Subcutaneous adipose tissue (tissue), 4 donors: ENCODE measurements around the gene JAM2. TPM values are rescaled to one million over a fixed set of nuclear protein-coding genes. Genes with fewer than 3 reads are reported as not detected.

Experiments
- total RNA-seq, 4 donors: library from RNA; depleted of rRNA; stranded (reverse); fragments of >200 nt; gene quantifications; one replicate each; pipeline ENCODE4 v1.1.0, GENCODE V29; 2016
- TF ChIP-seq, protein P1 (sequence below): fragments of 450-650 bp; IDR thresholded peaks from one replicate; pipeline ENCODE4 v1.5.1; 2016; ENCODE audit warnings: low read depth, mild to moderate bottlenecking, control low read depth, antibody characterized with exemption, moderate library complexity

JAM2 gene
- total RNA-seq, 4 donors from 2014 or later = 4.4 to 21.1 (median 15.5) TPM

- TF ChIP-seq, protein P1, sequence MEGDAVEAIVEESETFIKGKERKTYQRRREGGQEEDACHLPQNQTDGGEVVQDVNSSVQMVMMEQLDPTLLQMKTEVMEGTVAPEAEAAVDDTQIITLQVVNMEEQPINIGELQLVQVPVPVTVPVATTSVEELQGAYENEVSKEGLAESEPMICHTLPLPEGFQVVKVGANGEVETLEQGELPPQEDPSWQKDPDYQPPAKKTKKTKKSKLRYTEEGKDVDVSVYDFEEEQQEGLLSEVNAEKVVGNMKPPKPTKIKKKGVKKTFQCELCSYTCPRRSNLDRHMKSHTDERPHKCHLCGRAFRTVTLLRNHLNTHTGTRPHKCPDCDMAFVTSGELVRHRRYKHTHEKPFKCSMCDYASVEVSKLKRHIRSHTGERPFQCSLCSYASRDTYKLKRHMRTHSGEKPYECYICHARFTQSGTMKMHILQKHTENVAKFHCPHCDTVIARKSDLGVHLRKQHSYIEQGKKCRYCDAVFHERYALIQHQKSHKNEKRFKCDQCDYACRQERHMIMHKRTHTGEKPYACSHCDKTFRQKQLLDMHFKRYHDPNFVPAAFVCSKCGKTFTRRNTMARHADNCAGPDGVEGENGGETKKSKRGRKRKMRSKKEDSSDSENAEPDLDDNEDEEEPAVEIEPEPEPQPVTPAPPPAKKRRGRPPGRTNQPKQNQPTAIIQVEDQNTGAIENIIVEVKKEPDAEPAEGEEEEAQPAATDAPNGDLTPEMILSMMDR = no peak
Measured at GRCh38 chr21:25637851-25638659, 1.0 kb upstream of the JAM2 start.

DNA sequence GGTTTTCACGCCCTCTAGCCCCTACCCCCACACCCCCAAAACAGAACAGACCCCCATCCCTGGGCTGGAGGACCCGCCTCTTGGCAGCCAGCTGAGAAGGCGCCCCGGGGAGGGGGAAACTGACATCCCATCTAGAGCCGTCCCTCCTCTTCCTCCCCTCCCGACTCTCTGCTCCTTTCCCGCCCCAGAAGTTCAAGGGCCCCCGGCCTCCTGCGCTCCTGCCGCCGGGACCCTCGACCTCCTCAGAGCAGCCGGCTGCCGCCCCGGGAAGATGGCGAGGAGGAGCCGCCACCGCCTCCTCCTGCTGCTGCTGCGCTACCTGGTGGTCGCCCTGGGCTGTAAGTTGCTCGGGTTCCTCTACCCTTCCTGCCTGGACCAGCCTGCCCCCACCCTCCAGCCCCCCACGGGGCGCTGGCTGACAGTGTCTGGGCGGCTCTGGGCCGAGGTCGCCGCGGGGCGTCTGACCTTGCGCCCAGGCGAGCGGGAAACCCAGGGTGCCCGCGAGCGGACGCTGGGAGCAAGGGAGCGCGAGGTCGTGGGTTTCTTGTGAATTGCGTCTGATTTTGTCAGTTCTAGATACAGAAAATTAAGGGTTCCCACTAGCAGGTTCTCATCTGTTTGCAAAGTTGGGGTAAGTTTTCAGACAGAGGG lies 618 bp downstream of the JAM2 start:
- TF ChIP-seq, protein P1 = no peak

DNA sequence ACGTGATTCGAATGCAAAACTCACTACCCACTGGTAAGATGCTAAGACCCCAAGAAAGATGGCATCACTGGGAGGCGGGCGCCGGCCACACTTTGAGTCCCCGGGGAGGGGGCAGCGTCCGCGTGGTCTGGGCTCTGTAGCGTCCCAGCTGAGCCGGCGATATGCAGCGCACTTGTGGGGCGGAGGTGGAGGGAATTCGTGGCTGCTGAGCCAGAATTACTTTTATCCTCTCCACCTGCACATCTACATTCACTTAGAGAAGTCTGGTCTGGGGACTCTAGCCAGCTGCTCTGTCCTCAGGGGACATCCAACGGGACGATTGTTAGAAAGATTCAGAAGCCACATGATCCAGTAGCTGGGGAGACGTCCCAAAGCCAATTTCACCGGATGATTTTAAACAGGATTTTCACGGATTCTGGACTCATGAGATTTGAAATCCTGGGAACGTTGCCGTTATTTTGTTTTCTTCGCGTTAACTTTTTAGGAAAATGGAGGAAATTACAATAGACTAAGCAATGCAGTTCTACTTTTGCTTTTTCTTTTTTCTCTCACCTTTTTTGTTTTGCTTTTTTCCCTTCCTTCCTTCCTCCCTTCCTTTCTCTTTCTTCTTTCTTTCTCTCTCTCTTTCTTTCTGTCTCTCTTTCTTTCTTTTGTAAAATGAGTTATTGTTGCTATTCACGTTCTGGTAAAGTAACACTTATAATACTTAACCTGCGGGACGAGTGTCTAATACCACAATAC lies 1.3 kb downstream of the JAM2 start:
- TF ChIP-seq, protein P1 = no peak

DNA sequence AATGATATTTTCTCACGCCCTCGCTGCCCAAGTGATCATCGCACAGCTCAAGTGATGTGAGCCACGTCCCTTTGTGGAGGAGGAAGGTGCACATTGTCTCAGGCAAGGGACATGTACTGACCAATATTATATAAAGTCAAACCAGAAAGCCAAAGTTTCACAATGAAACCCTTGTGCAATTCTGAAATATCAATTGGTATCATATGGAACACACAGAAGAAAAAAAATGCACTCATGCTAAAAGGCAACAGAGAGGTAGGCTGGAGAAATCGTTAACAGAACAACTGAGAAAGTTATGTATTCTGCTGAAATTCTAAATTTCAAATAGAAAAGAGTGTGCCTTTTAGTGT lies 1.9 kb downstream of the JAM2 start:
- TF ChIP-seq, protein P1 = no peak

DNA sequence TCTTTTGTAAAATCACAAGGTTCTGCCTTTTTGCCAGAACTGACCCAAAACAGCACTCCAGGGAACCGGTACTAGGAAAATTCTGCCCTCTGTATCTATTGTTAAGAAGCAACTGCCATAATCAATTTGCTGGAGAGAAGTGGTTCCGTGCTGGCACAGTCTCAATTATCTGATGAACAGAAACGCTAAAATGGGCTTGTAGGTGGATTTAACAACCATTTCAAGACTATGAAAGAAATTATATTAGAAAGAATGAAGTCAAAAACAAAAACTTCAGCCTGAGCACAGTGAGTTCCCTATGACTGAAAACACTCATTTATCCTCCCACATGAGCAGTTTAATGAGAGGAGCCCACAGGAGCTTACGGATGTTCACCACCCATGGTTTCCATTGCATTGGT lies 4.4 kb downstream of the JAM2 start:
- TF ChIP-seq, protein P1 = no peak

DNA sequence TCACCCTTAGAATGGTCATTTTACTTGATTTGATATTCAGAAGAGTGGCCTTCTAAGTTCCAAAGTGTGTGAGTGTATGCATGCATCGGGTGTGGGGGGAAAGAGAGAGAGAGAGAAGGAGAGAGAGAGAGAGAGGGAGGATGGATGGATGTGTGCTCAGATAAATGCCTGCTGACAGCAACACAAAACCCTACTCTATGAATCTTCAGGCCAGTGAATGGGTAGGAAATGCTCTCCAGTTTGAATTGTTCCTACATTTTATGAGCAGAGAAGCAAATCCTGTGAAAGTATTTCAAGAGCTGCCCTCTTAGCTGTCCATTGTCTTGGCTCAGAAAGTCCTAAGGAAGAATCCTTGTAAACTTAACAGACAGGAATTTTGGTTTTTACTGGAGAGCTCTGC lies 7.4 kb downstream of the JAM2 start:
- TF ChIP-seq, protein P1 = no peak

DNA sequence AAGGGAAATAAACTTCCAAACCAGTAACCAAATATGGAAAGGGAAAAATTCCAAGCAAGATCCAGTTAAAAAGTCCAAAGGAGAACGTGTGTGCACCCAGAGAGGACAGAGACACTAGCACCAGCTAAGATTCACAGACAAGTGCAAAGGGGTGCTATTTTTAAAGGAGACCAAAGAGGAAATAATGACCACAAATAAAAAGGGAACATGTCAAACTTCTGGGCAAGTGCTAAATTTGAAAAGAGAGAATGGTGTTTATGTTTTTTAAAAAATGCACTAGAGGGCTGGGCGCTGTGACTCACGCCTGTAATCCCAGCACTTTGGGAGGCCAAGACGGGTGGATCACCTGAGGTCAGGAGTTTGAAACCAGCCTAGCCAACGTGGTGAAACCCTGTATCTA lies 8.6 kb downstream of the JAM2 start:
- TF ChIP-seq, protein P1 = no peak
